Measurements from ENCODE around the gene ELF5. TPM values are rescaled to one million over a fixed set of nuclear protein-coding genes. Genes with fewer than 3 reads are reported as not detected.

ELF5 gene
- total RNA-seq, result not detected

DNA sequence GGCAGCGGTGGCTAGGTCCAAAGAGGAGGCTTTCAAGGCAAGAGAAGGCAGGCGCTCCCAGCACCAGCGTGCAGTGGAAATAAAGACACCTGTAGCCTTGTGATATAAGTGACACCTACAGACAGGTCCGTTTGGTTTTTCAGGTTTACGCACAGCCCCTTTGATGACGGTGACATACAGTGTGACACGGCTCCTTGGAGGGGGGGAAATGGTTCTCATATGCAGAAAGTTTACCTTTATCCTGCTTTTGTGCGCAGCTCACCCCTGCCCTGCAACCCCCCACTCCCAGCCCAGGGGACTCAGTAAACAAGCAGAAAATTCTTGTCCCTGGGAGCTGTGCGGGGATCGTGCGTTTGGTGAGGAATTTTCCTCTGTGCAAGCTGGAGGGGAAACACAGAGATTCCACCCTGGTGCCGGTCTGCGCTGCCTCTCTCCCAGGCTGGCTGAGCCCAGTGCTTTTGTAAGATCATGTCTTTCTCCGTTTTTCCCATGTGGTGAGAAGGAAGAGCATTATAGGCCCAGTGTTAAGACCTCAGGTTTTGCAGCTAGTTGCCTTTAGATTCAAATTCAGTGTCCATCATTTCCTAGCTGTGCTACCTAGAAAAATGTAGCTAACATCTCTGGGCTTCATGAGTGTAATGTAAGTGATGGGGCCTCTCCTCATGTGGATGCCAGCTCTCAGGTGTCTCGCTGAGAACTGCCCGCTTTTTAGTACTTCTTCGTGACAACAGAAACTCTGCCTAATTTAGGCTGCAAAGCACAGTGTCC lies at the start of gene ELF5:
Gene ELF5 (minus strand): TSS at position 113 of the 768 bp plus-strand sequence. CDS start 8,045 bp downstream, outside the sequence.
- Histone ChIP-seq H3K9ac (ENCODE audit: low read depth in 1 of 3, low read length in 3 of 3) (no peak within 1 kb of the TSS), H3K4me1 (ENCODE audit: control insufficient read depth in 3 of 3, insufficient read depth in 3 of 3, low read length in 3 of 3) (no peaks in the 10 kb centered on the region), H3K9me3 (ENCODE audit: control insufficient read depth in 3 of 3, low read length in 3 of 3) (no peaks in the 10 kb centered on the region), H3K27me3 (ENCODE audit: control insufficient read depth in 3 of 3, insufficient read depth in 3 of 3, low read length in 3 of 3) (no peaks in the 10 kb centered on the region), H3K27ac (ENCODE audit: low read depth, low read length) (no peak within 1 kb of the TSS), H3K4me3 (ENCODE audit: low read length in 3 of 3) (no peak within 1 kb of the TSS), H3K36me3 (ENCODE audit: control insufficient read depth in 3 of 3, insufficient read depth in 3 of 3, low read length in 3 of 3) (no peaks in the 10 kb centered on the region)

DNA sequence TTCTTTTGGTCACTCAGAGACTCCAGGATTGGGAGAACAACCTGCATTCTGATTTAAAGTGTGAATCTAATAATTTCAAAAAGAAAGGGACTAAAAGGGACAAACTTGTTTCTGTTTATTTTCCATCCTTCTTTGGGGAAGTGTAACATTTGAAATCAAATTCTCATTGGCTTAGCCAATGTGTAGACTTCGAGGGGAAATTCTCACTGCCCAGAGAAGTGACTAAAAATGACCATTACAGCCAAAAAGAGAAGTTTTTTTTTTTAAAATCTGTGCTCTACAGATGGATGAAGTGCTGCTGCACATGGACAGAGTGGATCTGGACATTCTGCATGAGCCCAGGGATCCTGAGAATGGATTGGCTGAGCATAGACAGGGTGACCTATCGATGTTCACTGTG lies 49.4 kb upstream of the ELF5 start:
- H3K9ac ChIP-seq (ENCODE audit: low read depth in 1 of 3, low read length in 3 of 3), result no peak overlapping the region
- H3K4me3 ChIP-seq (ENCODE audit: low read length in 3 of 3), result no peak overlapping the region
- no peak overlapping the region for H3K27ac ChIP-seq (ENCODE audit: low read depth, low read length)
- no peaks in the 10 kb centered on the region for H3K9me3 ChIP-seq (ENCODE audit: control insufficient read depth in 3 of 3, low read length in 3 of 3)
- H3K36me3 ChIP-seq (ENCODE audit: control insufficient read depth in 3 of 3, insufficient read depth in 3 of 3, low read length in 3 of 3), result no peaks in the 10 kb centered on the region
- H3K27me3 ChIP-seq (ENCODE audit: control insufficient read depth in 3 of 3, insufficient read depth in 3 of 3, low read length in 3 of 3), result peaks cover 0 to 3% (median 2%) of the 10 kb centered on the region in 3 donors
- H3K4me1 ChIP-seq (ENCODE audit: control insufficient read depth in 3 of 3, insufficient read depth in 3 of 3, low read length in 3 of 3), result peaks cover 0 to 8% (median 0%) of the 10 kb centered on the region in 3 donors

DNA sequence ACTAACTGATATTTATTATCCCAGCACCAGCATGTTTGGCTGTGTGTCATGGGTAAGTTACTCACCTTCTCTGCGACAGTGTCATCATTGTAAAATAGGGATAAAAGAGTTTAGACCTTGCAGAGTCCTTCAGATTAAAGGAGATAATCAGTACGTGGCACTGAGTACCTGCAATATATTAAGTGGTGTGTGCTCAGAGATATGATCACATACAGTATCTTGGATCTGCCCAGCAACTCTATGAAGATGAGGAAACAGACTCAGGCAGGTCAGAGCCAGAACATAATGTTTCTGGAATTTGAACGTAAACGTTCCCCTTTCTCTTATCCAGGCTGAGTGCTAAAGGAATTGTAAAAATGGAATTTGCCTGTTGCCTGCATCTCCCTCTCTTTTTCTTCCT lies 46.9 kb upstream of the ELF5 start:
- peaks cover 0 to 3% (median 2%) of the 10 kb centered on the region in 3 donors for H3K27me3 ChIP-seq (ENCODE audit: control insufficient read depth in 3 of 3, insufficient read depth in 3 of 3, low read length in 3 of 3)
- H3K27ac ChIP-seq (ENCODE audit: low read depth, low read length), result no peak overlapping the region

DNA sequence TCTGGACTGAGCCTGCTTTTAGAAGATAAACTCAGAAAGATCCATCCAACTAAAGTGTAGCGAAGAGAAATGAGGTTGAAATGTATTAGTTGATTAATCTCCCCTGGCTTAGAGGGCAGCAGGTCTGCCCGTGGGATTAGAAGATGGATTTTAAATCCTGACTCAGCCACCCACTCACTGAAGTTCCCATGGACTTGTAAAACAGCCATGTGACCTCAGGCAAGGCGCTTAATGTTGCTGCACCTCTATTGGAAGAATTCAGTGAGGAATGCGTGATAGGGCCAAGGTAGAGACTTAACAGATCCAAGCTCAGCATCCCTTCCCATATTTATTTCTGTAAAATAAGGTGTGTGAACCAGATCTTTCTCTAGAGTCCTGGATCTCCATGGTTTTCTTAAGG lies 45.1 kb upstream of the ELF5 start:
- H3K9ac ChIP-seq (ENCODE audit: low read depth in 1 of 3, low read length in 3 of 3), result no peak overlapping the region
- no peak overlapping the region for H3K4me3 ChIP-seq (ENCODE audit: low read length in 3 of 3)
- no peak overlapping the region for H3K27ac ChIP-seq (ENCODE audit: low read depth, low read length)
- peaks cover 0 to 4% (median 3%) of the 10 kb centered on the region in 3 donors for H3K27me3 ChIP-seq (ENCODE audit: control insufficient read depth in 3 of 3, insufficient read depth in 3 of 3, low read length in 3 of 3)
- H3K4me1 ChIP-seq (ENCODE audit: control insufficient read depth in 3 of 3, insufficient read depth in 3 of 3, low read length in 3 of 3), result no peaks in the 10 kb centered on the region
- H3K36me3 ChIP-seq (ENCODE audit: control insufficient read depth in 3 of 3, insufficient read depth in 3 of 3, low read length in 3 of 3), result no peaks in the 10 kb centered on the region
- H3K9me3 ChIP-seq (ENCODE audit: control insufficient read depth in 3 of 3, low read length in 3 of 3), result no peaks in the 10 kb centered on the region

More for the DNA sequence above, 46.9 kb upstream of the ELF5 start:
- Histone ChIP-seq H3K4me3 (ENCODE audit: low read length in 3 of 3) (no peak overlapping the region), H3K9me3 (ENCODE audit: control insufficient read depth in 3 of 3, low read length in 3 of 3) (no peaks in the 10 kb centered on the region), H3K9ac (ENCODE audit: low read depth in 1 of 3, low read length in 3 of 3) (no peak overlapping the region), H3K36me3 (ENCODE audit: control insufficient read depth in 3 of 3, insufficient read depth in 3 of 3, low read length in 3 of 3) (no peaks in the 10 kb centered on the region), H3K4me1 (ENCODE audit: control insufficient read depth in 3 of 3, insufficient read depth in 3 of 3, low read length in 3 of 3) (peaks cover 0 to 8% (median 0%) of the 10 kb centered on the region in 3 donors)

DNA sequence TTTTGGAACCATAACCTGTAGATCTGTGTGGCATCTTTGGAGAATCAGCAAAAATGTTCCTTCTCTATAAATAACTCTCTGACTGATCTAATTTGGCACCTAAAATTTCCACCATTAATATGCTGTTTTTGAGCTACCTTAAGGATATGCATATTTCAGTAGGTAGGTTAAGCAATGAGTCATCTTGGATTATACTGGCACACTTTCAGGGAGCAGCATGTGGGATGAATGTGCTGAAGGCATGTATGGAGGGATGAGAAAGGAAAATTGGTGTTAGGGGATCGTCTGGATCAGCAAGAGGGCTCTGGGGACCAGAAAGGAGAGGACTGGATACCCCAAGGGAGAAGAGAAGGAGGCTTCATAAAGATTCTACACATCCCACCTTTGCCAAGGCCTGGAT lies 44.6 kb upstream of the ELF5 start:
- Histone ChIP-seq H3K36me3 (ENCODE audit: control insufficient read depth in 3 of 3, insufficient read depth in 3 of 3, low read length in 3 of 3) (no peaks in the 10 kb centered on the region), H3K9ac (ENCODE audit: low read depth in 1 of 3, low read length in 3 of 3) (no peak overlapping the region), H3K9me3 (ENCODE audit: control insufficient read depth in 3 of 3, low read length in 3 of 3) (no peaks in the 10 kb centered on the region), H3K27me3 (ENCODE audit: control insufficient read depth in 3 of 3, insufficient read depth in 3 of 3, low read length in 3 of 3) (peaks cover 0 to 4% (median 3%) of the 10 kb centered on the region in 3 donors), H3K4me3 (ENCODE audit: low read length in 3 of 3) (no peak overlapping the region), H3K27ac (ENCODE audit: low read depth, low read length) (no peak overlapping the region), H3K4me1 (ENCODE audit: control insufficient read depth in 3 of 3, insufficient read depth in 3 of 3, low read length in 3 of 3) (no peaks in the 10 kb centered on the region)

DNA sequence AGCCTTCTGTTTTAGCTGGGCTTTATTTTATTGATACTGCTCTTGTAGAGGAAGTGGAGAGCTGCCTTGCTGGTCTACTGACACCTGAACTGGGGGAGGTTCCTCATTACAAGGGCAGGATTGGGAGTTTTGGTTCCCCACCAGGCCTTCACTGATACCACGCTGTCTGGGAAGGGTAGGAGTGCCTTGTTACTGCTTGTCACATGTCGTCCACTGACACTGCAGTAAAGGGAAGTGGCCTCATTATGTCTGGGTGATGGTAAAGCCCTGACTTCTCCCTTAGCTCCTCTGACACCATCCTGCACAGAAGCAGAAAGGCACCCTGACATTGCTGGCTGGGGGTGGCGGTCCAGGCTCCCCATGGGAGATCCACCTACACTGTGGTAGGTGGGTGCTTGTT lies 38.7 kb upstream of the ELF5 start:
- Histone ChIP-seq H3K36me3 (ENCODE audit: control insufficient read depth in 3 of 3, insufficient read depth in 3 of 3, low read length in 3 of 3) (no peaks in the 10 kb centered on the region), H3K4me1 (ENCODE audit: control insufficient read depth in 3 of 3, insufficient read depth in 3 of 3, low read length in 3 of 3) (no peaks in the 10 kb centered on the region), H3K9me3 (ENCODE audit: control insufficient read depth in 3 of 3, low read length in 3 of 3) (no peaks in the 10 kb centered on the region), H3K27ac (ENCODE audit: low read depth, low read length) (no peak overlapping the region), H3K27me3 (ENCODE audit: control insufficient read depth in 3 of 3, insufficient read depth in 3 of 3, low read length in 3 of 3) (peaks cover 0 to 4% (median 2%) of the 10 kb centered on the region in 3 donors), H3K9ac (ENCODE audit: low read depth in 1 of 3, low read length in 3 of 3) (no peak overlapping the region), H3K4me3 (ENCODE audit: low read length in 3 of 3) (no peak overlapping the region)

DNA sequence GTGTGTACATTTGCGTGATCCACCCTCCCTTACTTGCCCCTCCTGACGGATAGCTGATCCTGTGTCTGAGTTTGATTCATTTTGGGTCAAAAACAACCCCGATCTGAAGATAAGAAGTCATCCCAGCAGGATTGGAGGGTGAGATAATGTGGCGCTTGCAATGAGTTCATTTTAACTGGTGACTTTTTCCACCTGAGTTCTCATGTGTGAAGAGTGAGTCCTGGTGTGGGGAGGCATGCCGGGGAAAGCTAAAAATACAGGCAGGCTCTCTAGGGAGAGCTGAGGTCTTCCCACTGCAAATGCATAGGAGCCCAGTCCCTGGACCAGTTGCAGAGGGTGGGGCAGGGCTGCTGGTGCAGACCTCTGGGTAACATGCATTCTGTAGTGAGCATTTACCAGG lies 35.7 kb upstream of the ELF5 start:
- Histone ChIP-seq H3K27me3 (ENCODE audit: control insufficient read depth in 3 of 3, insufficient read depth in 3 of 3, low read length in 3 of 3) (peaks cover 0 to 4% (median 2%) of the 10 kb centered on the region in 3 donors), H3K4me1 (ENCODE audit: control insufficient read depth in 3 of 3, insufficient read depth in 3 of 3, low read length in 3 of 3) (no peaks in the 10 kb centered on the region), H3K9ac (ENCODE audit: low read depth in 1 of 3, low read length in 3 of 3) (no peak overlapping the region), H3K36me3 (ENCODE audit: control insufficient read depth in 3 of 3, insufficient read depth in 3 of 3, low read length in 3 of 3) (no peaks in the 10 kb centered on the region), H3K9me3 (ENCODE audit: control insufficient read depth in 3 of 3, low read length in 3 of 3) (no peaks in the 10 kb centered on the region), H3K4me3 (ENCODE audit: low read length in 3 of 3) (no peak overlapping the region), H3K27ac (ENCODE audit: low read depth, low read length) (no peak overlapping the region)

DNA sequence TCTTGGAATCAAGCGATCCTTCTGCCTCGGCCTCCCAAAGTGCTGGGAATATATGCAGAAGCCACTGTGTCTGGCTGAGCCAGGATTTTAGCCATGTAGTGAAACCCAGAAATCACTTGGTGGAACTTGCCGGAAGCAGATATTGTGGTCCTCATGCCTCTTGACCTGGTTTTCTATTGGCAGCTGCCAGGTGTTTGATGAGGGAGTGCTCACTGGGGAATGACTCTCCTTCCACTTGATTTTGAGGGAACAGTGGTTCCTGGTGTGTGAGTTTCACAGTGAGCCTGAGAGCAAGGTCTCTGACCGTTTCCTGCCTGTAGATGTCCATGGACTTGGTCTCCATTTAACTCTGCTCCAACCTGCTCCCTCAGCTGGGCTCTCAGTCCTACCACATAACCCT lies 34.7 kb upstream of the ELF5 start:
- no peak overlapping the region for H3K4me3 ChIP-seq (ENCODE audit: low read length in 3 of 3)
- no peaks in the 10 kb centered on the region for H3K36me3 ChIP-seq (ENCODE audit: control insufficient read depth in 3 of 3, insufficient read depth in 3 of 3, low read length in 3 of 3)
- no peaks in the 10 kb centered on the region for H3K4me1 ChIP-seq (ENCODE audit: control insufficient read depth in 3 of 3, insufficient read depth in 3 of 3, low read length in 3 of 3)
- H3K9me3 ChIP-seq (ENCODE audit: control insufficient read depth in 3 of 3, low read length in 3 of 3), result no peaks in the 10 kb centered on the region
- peaks cover 0 to 4% (median 2%) of the 10 kb centered on the region in 3 donors for H3K27me3 ChIP-seq (ENCODE audit: control insufficient read depth in 3 of 3, insufficient read depth in 3 of 3, low read length in 3 of 3)
- H3K27ac ChIP-seq (ENCODE audit: low read depth, low read length), result no peak overlapping the region
- H3K9ac ChIP-seq (ENCODE audit: low read depth in 1 of 3, low read length in 3 of 3), result no peak overlapping the region

DNA sequence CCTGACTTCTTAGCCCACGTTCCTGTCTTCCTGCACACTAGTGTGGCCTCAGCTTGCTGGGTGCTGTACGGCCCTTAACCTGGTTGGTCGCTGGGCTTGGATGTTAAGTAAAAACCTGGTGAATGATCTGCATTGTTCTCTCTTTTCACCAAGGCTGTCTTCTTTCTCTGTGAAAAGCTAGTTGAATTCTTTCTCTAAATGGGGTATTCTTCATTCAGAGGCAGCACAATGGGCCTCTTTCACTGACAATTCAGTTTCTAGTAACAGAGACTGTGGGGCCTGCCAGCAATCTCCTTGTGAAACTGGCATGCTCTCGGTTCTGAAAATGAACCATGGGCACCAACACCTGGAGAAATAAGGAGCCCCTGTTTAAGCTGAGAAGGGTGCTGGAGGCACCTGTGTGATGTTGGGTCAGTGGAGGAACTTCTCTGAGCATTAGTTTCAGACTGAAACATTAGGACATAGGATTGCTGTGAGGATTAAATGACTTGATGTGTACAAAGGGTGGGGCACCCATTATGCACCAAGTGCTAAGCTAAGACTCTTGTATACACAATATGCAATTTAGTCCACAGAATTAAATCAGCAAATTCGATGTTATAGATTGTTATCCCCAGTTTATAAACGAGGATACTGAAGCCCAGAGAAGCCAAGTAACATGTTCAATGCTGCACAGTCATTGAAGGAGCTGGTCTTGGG lies 33.1 kb upstream of the ELF5 start:
- Histone ChIP-seq H3K36me3 (ENCODE audit: control insufficient read depth in 3 of 3, insufficient read depth in 3 of 3, low read length in 3 of 3) (no peaks in the 10 kb centered on the region), H3K27me3 (ENCODE audit: control insufficient read depth in 3 of 3, insufficient read depth in 3 of 3, low read length in 3 of 3) (peaks cover under 1 to 4% (median 2%) of the 10 kb centered on the region in 3 donors), H3K4me3 (ENCODE audit: low read length in 3 of 3) (no peak overlapping the region), H3K9me3 (ENCODE audit: control insufficient read depth in 3 of 3, low read length in 3 of 3) (no peaks in the 10 kb centered on the region), H3K4me1 (ENCODE audit: control insufficient read depth in 3 of 3, insufficient read depth in 3 of 3, low read length in 3 of 3) (no peaks in the 10 kb centered on the region), H3K9ac (ENCODE audit: low read depth in 1 of 3, low read length in 3 of 3) (no peak overlapping the region), H3K27ac (ENCODE audit: low read depth, low read length) (no peak overlapping the region)

DNA sequence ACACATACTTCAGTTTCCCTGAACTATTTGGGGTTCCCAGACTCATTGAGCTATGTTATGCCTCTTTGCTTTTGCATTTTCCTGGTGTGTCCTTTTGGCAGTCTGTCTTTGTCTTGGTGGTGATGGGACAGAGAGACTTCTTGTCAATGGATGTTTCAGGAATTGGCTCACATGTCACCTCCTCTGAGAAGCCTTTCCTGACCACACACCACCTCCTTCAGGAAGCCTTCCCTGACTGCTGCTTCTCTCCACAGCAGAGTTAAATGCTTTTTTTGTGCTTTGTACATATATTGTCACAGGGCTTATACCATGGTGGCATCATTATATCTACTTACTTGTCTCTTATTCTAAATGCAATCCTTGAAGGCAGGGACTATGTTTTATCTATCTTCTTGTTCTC lies 28.5 kb upstream of the ELF5 start:
- Histone ChIP-seq H3K27me3 (ENCODE audit: control insufficient read depth in 3 of 3, insufficient read depth in 3 of 3, low read length in 3 of 3) (peaks cover 10 to 30% (median 22%) of the 10 kb centered on the region in 3 donors), H3K27ac (ENCODE audit: low read depth, low read length) (no peak overlapping the region)

More for the DNA sequence above, 28.5 kb upstream of the ELF5 start:
- no peak overlapping the region for H3K9ac ChIP-seq (ENCODE audit: low read depth in 1 of 3, low read length in 3 of 3)
- no peak overlapping the region for H3K4me3 ChIP-seq (ENCODE audit: low read length in 3 of 3)
- H3K36me3 ChIP-seq (ENCODE audit: control insufficient read depth in 3 of 3, insufficient read depth in 3 of 3, low read length in 3 of 3), result no peaks in the 10 kb centered on the region
- no peaks in the 10 kb centered on the region for H3K9me3 ChIP-seq (ENCODE audit: control insufficient read depth in 3 of 3, low read length in 3 of 3)
- H3K4me1 ChIP-seq (ENCODE audit: control insufficient read depth in 3 of 3, insufficient read depth in 3 of 3, low read length in 3 of 3), result no peaks in the 10 kb centered on the region

Data from skeletal muscle tissue (tissue), 4 donors.